Adipocyte (in vitro differentiated cells): ENCODE results near the gene HHLA2.

Source experiments
- DNase-seq: peaks from one replicate; pipeline ENCODE4 v3.0.0-alpha.2; 2015; ENCODE audit warnings: low read depth
- H3K27me3 ChIP-seq: replicated peaks from 2 replicates; pipeline ENCODE4 v1.7.0; 2013; ENCODE audit warnings: mild to moderate bottlenecking, low read length, moderate library complexity; ENCODE audit not compliant: control insufficient read depth, insufficient read depth
- H3K36me3 ChIP-seq: 2 replicates; pipeline ENCODE4 v1.7.0; 2013; ENCODE audit warnings: low read length, mild to moderate bottlenecking, moderate library complexity; ENCODE audit not compliant: control insufficient read depth, insufficient read depth, severe bottlenecking
- H3K4me1 ChIP-seq: 2 replicates; pipeline ENCODE4 v1.7.0; 2013; ENCODE audit warnings: mild to moderate bottlenecking, low read length, moderate library complexity; ENCODE audit not compliant: control insufficient read depth, insufficient read depth
- H3K4me3 ChIP-seq: 2 replicates; pipeline ENCODE4 v1.7.0; 2013; ENCODE audit warnings: mild to moderate bottlenecking, low read length, moderate library complexity
- H3K9ac ChIP-seq: 2 replicates; pipeline ENCODE4 v1.7.0; 2013; ENCODE audit warnings: mild to moderate bottlenecking, low read length, moderate library complexity
- H3K9me3 ChIP-seq: 2 replicates; pipeline ENCODE4 v1.7.0; 2013; ENCODE audit warnings: mild to moderate bottlenecking, low read length, moderate library complexity; ENCODE audit not compliant: control insufficient read depth

Gene HHLA2

DNA sequence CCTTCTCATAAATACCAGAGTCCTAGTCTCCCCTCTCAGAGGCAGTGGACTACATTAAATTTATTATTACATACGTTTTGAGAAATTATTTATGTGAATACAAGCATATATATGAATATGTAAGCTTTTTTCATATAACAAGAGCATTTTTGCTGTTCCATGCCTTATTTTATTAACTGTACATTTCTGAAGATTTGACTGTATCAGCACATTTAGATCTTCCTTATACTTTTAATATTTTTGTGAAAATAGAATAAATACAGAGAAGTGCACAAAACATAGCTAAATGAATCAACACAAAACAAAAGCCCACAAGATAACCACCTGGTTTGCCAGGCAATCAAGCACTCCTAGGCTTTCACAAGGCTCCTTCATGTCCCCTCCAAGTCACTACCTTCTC lies 27.8 kb downstream of the HHLA2 start:
- Histone ChIP-seq H3K36me3 (no peaks in the 10 kb centered on the region), H3K27me3 (no peaks in the 10 kb centered on the region), H3K4me3 (no peak overlapping the region), H3K9me3 (peaks cover 14% of the 10 kb centered on the region), H3K9ac (no peak overlapping the region), H3K4me1 (no peaks in the 10 kb centered on the region)
- no peak for DNase-seq

DNA sequence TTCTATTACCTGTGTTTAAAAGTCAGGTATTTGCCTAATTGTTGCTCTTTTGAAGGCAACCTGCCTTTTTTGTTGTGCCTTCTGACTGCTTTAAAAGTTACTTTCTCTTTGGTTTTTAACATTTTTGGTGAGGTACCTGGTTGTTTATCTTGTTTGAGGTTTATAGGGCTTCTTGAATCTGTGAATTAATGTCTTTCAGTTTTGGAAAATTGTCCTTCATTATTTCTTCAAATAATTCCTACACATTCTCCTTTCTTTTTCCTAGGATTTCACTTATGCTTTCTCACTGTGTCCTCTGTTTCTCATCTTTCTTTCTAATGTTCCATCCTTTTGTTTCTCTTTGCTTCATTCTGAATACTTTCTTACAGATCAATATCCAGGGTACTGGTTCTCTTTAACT lies 30.8 kb downstream of the HHLA2 start:
- Histone ChIP-seq H3K36me3 (no peaks in the 10 kb centered on the region), H3K4me1 (no peaks in the 10 kb centered on the region), H3K9ac (no peak overlapping the region), H3K9me3 (peaks cover 14% of the 10 kb centered on the region), H3K27me3 (no peaks in the 10 kb centered on the region), H3K4me3 (no peak overlapping the region)
- no peak for DNase-seq

DNA sequence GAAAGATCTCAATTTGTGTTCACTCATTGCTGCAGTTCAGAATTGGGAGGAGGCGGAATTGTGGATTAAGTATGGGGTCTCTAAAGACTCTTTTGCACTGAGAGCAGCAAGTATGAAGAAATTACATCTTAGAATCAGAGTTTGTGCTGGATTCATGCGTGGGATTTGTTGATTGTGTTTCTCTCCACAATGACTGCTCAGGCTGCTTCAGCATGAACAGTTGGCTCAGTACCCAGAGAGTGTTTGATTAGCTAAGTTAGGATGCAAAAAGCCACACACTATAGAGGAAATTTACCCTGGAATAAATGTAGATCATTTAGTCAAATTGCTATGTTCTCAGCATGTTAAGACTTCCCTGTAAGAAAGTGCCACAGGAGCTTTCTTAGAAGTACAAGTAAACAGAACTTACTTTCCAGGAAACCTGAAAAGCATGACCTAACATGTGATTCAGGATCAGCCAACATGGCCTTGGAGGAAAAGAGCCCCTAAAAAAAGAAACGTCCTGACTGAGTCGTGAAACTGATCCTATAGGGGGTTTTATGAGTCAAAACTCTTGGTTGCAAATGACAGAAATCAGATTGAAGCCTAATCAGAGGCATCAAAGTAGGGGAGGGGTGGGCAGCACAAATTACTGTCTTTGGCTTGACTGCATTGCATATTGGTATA lies 32.6 kb downstream of the HHLA2 start:
- no peak for DNase-seq
- Histone ChIP-seq H3K9ac (no peak overlapping the region), H3K36me3 (no peaks in the 10 kb centered on the region), H3K27me3 (no peaks in the 10 kb centered on the region), H3K4me1 (no peaks in the 10 kb centered on the region), H3K9me3 (peaks cover 14% of the 10 kb centered on the region), H3K4me3 (no peak overlapping the region)

DNA sequence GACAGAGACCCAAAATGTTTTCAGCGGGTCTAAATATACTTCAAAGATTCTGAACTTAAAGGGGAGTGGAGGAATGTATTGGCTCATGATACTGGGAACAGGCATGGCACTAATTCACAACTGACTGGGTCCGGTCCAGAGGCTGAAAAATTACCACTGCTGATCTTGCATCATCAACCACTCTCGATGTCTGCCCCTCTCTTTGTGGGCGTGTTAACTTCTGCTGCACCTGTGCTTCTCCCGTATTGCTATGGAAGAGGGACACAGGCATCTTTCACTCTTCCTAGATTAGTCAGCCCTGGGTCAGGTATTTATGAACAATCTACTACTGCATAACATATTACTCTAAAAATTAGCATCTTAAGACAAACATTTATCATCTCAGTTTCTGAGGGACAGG lies 33.2 kb downstream of the HHLA2 start:
- Histone ChIP-seq H3K4me3 (no peak overlapping the region), H3K27me3 (no peaks in the 10 kb centered on the region), H3K9me3 (peaks cover 14% of the 10 kb centered on the region), H3K36me3 (no peaks in the 10 kb centered on the region), H3K9ac (no peak overlapping the region), H3K4me1 (no peaks in the 10 kb centered on the region)
- DNase-seq = no peak

DNA sequence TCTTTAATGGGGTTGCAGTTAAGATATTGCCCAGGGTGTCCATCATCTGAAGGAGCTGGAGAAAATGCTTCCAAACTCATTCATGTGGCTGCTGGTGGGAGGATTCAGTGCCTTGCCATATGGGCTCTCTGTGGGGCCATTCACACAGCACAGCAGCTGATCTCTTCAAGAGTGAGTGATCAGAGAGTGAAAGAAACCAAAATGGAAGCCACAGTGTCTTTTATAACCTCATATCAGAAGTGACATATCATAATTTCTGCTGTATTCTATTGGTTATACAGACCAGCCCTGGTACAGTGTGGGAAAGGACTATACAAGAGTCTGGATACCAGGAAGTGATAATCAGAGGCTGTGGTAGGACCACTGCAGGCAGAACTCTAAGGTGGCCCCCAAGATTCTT lies 33.6 kb downstream of the HHLA2 start:
- Histone ChIP-seq H3K4me1 (no peaks in the 10 kb centered on the region), H3K27me3 (no peaks in the 10 kb centered on the region), H3K9me3 (peaks cover 14% of the 10 kb centered on the region), H3K36me3 (no peaks in the 10 kb centered on the region), H3K4me3 (no peak overlapping the region), H3K9ac (no peak overlapping the region)
- no peak for DNase-seq

DNA sequence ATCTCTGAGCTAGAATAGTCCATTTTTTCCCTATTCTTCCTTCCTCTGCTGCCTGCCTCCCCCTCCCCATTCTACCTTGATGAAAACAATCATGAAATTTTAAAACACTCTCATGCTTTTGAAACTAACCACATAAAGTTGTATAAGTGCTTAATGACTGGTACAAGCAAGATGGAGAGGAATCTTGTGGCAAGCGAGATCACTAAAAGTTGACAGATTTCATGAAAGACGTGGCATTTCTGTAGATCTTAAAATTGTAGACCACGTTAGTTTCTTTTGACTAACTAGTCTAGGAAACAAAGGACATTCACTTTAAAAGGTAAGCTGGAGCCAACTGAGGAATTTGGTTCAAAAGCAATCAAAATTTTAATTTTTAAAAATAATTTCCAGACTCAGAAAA lies 35.4 kb downstream of the HHLA2 start:
- no peak for DNase-seq
- peaks cover 7% of the 10 kb centered on the region for H3K9me3 ChIP-seq
- no peaks in the 10 kb centered on the region for H3K36me3 ChIP-seq

DNA sequence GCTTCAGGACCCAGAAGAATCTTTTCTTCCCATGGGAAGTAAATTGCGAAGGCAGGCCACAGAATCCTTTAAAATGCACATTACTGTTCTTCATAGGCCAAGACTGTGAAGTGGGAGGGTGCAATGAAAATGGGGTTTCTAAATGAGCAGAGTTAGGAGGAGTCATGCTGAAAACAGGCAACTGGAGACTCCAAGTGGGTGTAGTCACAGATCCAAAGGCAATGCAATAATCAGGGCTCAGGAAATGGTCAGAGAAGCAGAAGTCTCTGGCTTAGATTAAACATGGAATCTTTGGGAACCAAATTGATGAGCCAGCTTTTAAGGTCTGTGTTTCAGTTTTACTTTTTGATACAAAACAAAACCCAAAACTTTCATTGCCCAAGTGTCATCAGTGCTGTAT lies 37.6 kb downstream of the HHLA2 start:
- no peaks in the 10 kb centered on the region for H3K9me3 ChIP-seq
- no peaks in the 10 kb centered on the region for H3K27me3 ChIP-seq
- H3K4me3 ChIP-seq = no peak overlapping the region
- no peaks in the 10 kb centered on the region for H3K36me3 ChIP-seq
- DNase-seq = no peak
- H3K9ac ChIP-seq = no peak overlapping the region
- no peaks in the 10 kb centered on the region for H3K4me1 ChIP-seq

More for the DNA sequence above, 35.4 kb downstream of the HHLA2 start:
- no peaks in the 10 kb centered on the region for H3K4me1 ChIP-seq
- H3K9ac ChIP-seq = no peak overlapping the region
- H3K27me3 ChIP-seq = no peaks in the 10 kb centered on the region
- H3K4me3 ChIP-seq = no peak overlapping the region

DNA sequence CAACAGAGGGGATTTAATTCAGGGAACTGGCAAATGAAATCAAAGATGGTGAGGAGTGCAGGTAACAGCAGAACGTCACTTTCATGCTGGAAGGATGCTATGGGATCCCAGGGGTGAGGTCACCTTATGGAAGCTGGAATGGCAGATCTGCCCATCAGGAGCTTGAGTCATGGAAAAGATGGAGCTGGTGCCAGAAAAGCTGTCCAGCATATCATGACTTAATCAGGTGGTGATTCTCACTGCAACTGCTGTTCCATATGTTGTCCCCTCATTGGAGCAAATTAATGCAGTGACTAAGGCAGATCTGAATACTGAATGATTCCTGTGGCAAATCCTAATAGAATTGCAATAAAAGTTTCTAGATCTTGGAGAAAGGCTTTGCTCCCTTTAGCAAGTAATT lies 38.4 kb downstream of the HHLA2 start:
- H3K36me3 ChIP-seq = no peaks in the 10 kb centered on the region
- no peaks in the 10 kb centered on the region for H3K9me3 ChIP-seq
- no peak for DNase-seq
- no peaks in the 10 kb centered on the region for H3K27me3 ChIP-seq
- no peak overlapping the region for H3K9ac ChIP-seq
- no peak overlapping the region for H3K4me3 ChIP-seq
- no peaks in the 10 kb centered on the region for H3K4me1 ChIP-seq

DNA sequence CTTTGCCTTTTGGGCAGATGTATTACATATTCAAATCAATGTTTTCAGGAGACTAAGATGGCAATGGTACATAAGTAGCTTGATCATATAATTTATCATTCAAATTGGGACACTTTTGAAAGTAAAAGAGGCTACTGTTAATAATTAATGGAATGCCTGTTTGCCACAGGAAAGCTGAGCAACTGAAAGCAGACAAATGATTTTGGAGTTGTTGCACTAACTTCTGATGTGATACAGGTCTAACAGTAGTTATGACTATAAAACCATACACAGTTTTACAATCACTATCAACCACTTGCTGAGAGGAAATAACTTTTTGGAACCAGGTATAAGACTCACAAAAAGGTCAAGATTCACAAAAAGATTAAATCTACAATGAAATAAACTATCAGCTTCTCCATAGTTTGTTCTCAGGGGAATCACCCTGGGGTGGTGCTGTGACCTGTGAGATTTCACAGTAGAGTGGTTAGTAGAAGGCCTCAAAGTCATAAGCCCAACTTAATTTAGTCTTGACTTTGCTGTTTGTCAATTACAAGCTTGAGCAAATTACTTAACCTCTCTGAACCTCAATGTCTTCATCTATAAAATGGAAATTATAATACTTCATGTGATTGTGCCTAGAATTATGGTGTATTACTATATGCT lies 42.7 kb downstream of the HHLA2 start:
- no peak overlapping the region for H3K9ac ChIP-seq
- H3K36me3 ChIP-seq = no peaks in the 10 kb centered on the region
- H3K4me3 ChIP-seq = no peak overlapping the region
- no peaks in the 10 kb centered on the region for H3K9me3 ChIP-seq
- no peaks in the 10 kb centered on the region for H3K27me3 ChIP-seq
- H3K4me1 ChIP-seq = no peaks in the 10 kb centered on the region
- DNase-seq = no peak

DNA sequence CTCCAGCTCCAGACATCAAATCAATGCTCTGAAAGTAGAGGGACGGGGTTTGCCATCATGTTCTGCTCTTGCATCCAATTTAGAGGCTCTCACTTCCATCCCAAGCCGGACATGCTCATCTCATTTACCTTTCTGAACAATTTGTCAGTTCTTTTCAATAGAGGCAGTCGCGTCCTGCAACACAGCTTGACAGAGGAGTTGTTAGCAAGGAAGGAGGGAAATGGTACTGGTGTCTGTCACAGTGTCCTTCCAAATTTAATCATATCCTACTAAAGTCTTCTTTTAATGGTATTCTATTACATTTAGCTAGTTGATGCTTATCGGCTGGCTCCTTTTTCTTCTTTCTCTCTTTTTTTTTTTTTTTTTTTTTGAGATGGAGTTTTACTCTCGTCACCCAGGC lies 45.6 kb downstream of the HHLA2 start:
- Histone ChIP-seq H3K4me3 (no peak overlapping the region), H3K36me3 (no peaks in the 10 kb centered on the region), H3K4me1 (no peaks in the 10 kb centered on the region), H3K27me3 (no peaks in the 10 kb centered on the region), H3K9ac (no peak overlapping the region), H3K9me3 (no peaks in the 10 kb centered on the region)
- DNase-seq = no peak

DNA sequence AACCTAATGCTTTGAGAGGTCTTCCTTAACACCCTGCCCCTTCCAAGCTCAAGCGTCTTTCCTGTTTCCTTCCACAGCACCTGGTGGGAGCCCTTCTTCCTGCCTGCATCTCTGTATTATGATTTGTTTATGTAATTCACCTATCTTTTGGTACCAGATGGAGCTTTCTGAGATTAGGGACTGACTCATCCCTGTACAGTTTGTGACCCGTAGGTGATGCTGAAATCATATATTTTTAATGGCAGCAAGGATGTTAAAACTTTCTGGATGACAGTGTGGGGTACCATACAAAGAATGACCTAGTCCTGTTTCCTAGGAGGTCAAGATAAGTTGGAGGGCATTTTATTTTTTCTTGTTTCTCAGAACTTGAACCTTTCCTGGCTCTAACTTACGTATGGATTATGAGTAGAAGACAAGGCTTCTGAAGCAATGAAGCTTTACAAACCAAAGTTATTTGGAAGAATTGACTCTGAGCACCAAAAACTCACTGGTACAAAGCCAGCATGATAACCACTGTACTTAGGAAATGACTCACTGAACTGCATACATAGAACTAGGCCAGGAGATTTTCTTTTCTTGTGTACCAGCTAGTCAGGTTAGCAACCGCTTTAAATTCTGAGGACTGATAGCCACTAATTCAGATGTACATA lies 46.6 kb downstream of the HHLA2 start:
- peak; percentile 36 for DNase-seq
- Histone ChIP-seq H3K4me1 (no peaks in the 10 kb centered on the region), H3K9ac (no peak overlapping the region), H3K9me3 (no peaks in the 10 kb centered on the region), H3K36me3 (no peaks in the 10 kb centered on the region), H3K27me3 (no peaks in the 10 kb centered on the region), H3K4me3 (no peak overlapping the region)
